H1 (cell line): ENCODE data around the gene SLC2A10. TPM values are rescaled to one million over a fixed set of nuclear protein-coding genes. Genes with fewer than 3 reads are reported as not detected.

Source experiments
- POU5F1 ChIP-seq: IDR thresholded peaks from 2 replicates; pipeline ENCODE4 v1.6.1; 2011; ENCODE audit warnings: low read depth, mild to moderate bottlenecking, low read length, moderate library complexity
- TBP ChIP-seq: IDR thresholded peaks from 2 replicates; pipeline ENCODE4 v1.6.1; 2011; ENCODE audit warnings: low read depth, low read length, improper control_type of control experiment
- polyA plus RNA-seq, 7 experiments: library from polyadenylated mRNA; depleted of rRNA in 3 of 7; stranded (reverse) in 5 of 7; unstranded in 2 of 7; fragments of >200 nt in 5 of 7; fragments of 200-250 nt in 2 of 7; gene quantifications; 1 replicate in 5 of 7; 2 replicates in 1 of 7; 4 replicates in 1 of 7; pipeline versions ENCODE4 v1.2.1 to v1.2.3, GENCODE V29; 2011 to 2013; ENCODE audit warnings: missing spikeins in 2 of 7, mixed read lengths in 2 of 7
- total RNA-seq: library from RNA; stranded (reverse); fragmentation: NEBNext Ultra II Directional; extraction: Animal tissue kit (Norgen Biotek cat#: 25700); gene quantifications from 2 replicates; pipeline ENCODE4 v1.2.1, GENCODE V29; 2021

SLC2A10 gene
- total and polyA plus RNA-seq, 2 of the 8 experiments (the other 6 are each of a cell fraction or from before 2014, with no cell fraction given) = 9.0 to 9.7 TPM

GRCh38 chr20:46701057-46701456, 8.4 kb upstream of the SLC2A10 start (continued):
- TF ChIP-seq TBP (no peak), POU5F1 (no peak)
